Kidney (tissue), 14 donors: ENCODE results near the gene WASF2. TPM values are rescaled to one million over a fixed set of nuclear protein-coding genes. Genes with fewer than 3 reads are reported as not detected.

ENCODE experiments used
- DNase-seq, 5 donors: peaks; one replicate each; pipeline ENCODE4 v3.0.0-alpha.2; 2013 to 2020
- FAIRE-seq: peaks from 2 replicates; lab custom pipeline; 2012; peaks lifted over from hg19 to GRCh38; lab: Jason Lieb, UNC
- H3K27ac ChIP-seq, 2 donors: one replicate each; pipeline ENCODE4 v1.7.0; 2013; ENCODE audit warnings: low read depth in 2 of 2, low read length in 2 of 2, inconsistent platforms in 1 of 2
- H3K27me3 ChIP-seq: one replicate; pipeline ENCODE4 v1.7.1; 2013; ENCODE audit warnings: low read length, inconsistent platforms; ENCODE audit not compliant: control insufficient read depth, insufficient read depth
- H3K36me3 ChIP-seq, 3 donors: one replicate each; pipeline versions ENCODE4 v1.7.0 to v1.7.1; 2013; ENCODE audit warnings: low read length in 3 of 3, control low read depth in 1 of 3, inconsistent platforms in 1 of 3; ENCODE audit not compliant: insufficient read depth in 3 of 3, control insufficient read depth in 2 of 3
- H3K4me1 ChIP-seq, 3 donors: one replicate each; pipeline versions ENCODE4 v1.7.0 to v1.7.1; 2013; ENCODE audit warnings: low read length in 3 of 3, inconsistent platforms in 1 of 3, low read depth in 1 of 3; ENCODE audit not compliant: control insufficient read depth in 2 of 3, insufficient read depth in 2 of 3
- H3K4me3 ChIP-seq, 3 donors: one replicate each; pipeline versions ENCODE4 v1.7.0 to v1.8.1; 2013; ENCODE audit warnings: low read length in 3 of 3, control low read depth in 1 of 3, inconsistent platforms in 1 of 3
- H3K9ac ChIP-seq, 3 donors: one replicate each; pipeline versions ENCODE4 v1.7.0 to v1.7.1; 2013; ENCODE audit warnings: low read length in 3 of 3, control low read depth in 1 of 3, inconsistent platforms in 1 of 3
- H3K9me3 ChIP-seq, 3 donors: one replicate each; pipeline versions ENCODE4 v1.7.0 to v1.7.1; 2013; ENCODE audit warnings: low read length in 3 of 3, control low read depth in 1 of 3, inconsistent platforms in 1 of 3; ENCODE audit not compliant: control insufficient read depth in 2 of 3, insufficient read depth in 1 of 3
- intact Hi-C: fragments of 100-400 bp; cut with DNase I; formaldehyde crosslinking; loops from one replicate; pipeline ENCODE4 v1.11.1; 2022
- polyA plus RNA-seq: library from polyadenylated mRNA; stranded (reverse); fragments of 350-450 nt; fragmentation: Illumina TruSeq; extraction: RNeasy Lipid Tissue Mini Kit (QIAGEN cat#74804); gene quantifications from one replicate; pipeline ENCODE4 v1.2.3, GENCODE V29; 2014; ENCODE audit warnings: low read depth, low replicate concordance; ENCODE audit not compliant: insufficient read depth
- total RNA-seq: library from RNA; stranded (reverse); fragmentation: NEBNext Ultra II Directional; extraction: Animal tissue kit (Norgen Biotek cat#: 25700); gene quantifications from one replicate; pipeline ENCODE4 v1.2.1, GENCODE V29; 2021
- TF ChIP-seq, protein P1 (sequence below): IDR thresholded peaks from 3 replicates; pipeline ENCODE4 v1.5.1; 2012; ENCODE audit warnings: mild to moderate bottlenecking, moderate library complexity, borderline replicate concordance; ENCODE audit not compliant: insufficient read depth; ENCODE audit errors: extremely low read depth
- donor health status: control.
- donor health status: control.
- donor health status: control.
- donor health status: control.
- donor health status: control.
- donor health status: DM: yes; HTN: yes; CAD: no.
- donor health status: Normal renal cell carcinoma (clear cell type).

WASF2 gene
- total and polyA plus RNA-seq, 2 donors from 2014 or later: 23.9 to 159 TPM

GRCh38 chr1:27405074-27405473 is 84.9 kb downstream of the WASF2 start:
- TF ChIP-seq, protein P1, sequence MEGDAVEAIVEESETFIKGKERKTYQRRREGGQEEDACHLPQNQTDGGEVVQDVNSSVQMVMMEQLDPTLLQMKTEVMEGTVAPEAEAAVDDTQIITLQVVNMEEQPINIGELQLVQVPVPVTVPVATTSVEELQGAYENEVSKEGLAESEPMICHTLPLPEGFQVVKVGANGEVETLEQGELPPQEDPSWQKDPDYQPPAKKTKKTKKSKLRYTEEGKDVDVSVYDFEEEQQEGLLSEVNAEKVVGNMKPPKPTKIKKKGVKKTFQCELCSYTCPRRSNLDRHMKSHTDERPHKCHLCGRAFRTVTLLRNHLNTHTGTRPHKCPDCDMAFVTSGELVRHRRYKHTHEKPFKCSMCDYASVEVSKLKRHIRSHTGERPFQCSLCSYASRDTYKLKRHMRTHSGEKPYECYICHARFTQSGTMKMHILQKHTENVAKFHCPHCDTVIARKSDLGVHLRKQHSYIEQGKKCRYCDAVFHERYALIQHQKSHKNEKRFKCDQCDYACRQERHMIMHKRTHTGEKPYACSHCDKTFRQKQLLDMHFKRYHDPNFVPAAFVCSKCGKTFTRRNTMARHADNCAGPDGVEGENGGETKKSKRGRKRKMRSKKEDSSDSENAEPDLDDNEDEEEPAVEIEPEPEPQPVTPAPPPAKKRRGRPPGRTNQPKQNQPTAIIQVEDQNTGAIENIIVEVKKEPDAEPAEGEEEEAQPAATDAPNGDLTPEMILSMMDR: no peak
- intact Hi-C loops: no loop called here
- no peak overlapping the region for H3K4me3 ChIP-seq
- H3K27ac ChIP-seq: peak overlapping the region in 1 of 2 donors; percentile 33
- peaks cover 3 to 16% (median 14%) of the 10 kb centered on the region in 3 donors for H3K36me3 ChIP-seq
- FAIRE-seq: no peak
- peaks cover 6 to 21% (median 7%) of the 10 kb centered on the region in 3 donors for H3K4me1 ChIP-seq
- H3K9me3 ChIP-seq: no peaks in the 10 kb centered on the region
- DNase-seq: peak in 2 of 5 donors; percentile 52 to 82
- H3K27me3 ChIP-seq: no peaks in the 10 kb centered on the region
- H3K9ac ChIP-seq: no peak overlapping the region

- Histone ChIP-seq H3K4me3 (no peak overlapping the region), H3K9me3 (no peaks in the 10 kb centered on the region), H3K27ac (peak overlapping the region; percentile 35 to 69), H3K36me3 (peaks cover 3 to 14% (median 13%) of the 10 kb centered on the region in 3 donors), H3K27me3 (no peaks in the 10 kb centered on the region), H3K4me1 (peaks cover 6 to 24% (median 9%) of the 10 kb centered on the region in 3 donors), H3K9ac (no peak overlapping the region)
- TF ChIP-seq, protein P1: no peak
- intact Hi-C loops: no loop called here
- FAIRE-seq (no peak), DNase-seq (no peak)
These were observed 86.0 kb downstream of the WASF2 start for GRCh38 chr1:27403931-27404330.

DNA sequence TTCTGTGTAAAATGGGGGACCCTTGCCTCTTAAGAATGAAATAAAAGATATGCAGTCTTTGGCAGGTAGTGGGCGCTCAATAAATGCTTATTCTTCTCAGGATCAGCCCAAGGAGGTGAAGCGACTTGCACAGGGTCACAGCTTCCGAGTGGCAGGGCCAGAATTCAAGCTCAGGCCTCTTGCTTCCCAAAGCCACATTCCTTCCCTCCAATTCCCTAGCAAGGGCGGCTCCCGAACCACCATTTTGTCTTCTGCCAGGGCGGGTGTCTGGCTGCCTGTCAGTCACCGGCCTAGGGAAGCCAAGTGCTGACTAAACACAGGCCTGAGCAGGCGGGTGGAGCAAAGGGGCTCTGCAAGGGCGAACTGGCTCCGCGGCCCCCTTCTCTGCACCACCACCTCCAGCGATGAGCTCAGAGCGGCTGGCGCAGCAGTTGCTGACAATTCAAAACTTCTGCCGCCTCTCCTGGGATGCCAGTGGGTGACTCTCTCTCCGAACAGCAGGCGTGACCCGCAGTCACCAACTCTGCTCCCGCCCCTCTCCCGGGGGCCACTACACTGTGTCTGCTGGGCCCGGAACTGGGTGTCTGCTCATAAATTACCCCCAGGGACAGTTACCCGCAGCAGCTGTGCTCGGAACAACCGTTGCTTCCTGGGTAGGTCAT is 86.8 kb downstream of the WASF2 start:
- no peaks in the 10 kb centered on the region for H3K27me3 ChIP-seq
- H3K9ac ChIP-seq: no peak overlapping the region
- DNase-seq (peak; percentile 72 to 91 (median 84)), FAIRE-seq (no peak)
- peaks cover 6 to 24% (median 12%) of the 10 kb centered on the region in 3 donors for H3K4me1 ChIP-seq
- no peaks in the 10 kb centered on the region for H3K9me3 ChIP-seq
- intact Hi-C loops: no loop called here
- no peak overlapping the region for H3K4me3 ChIP-seq
- H3K27ac ChIP-seq: peak overlapping the region; percentile 35 to 69
- H3K36me3 ChIP-seq: peaks cover 3 to 10% (median 8%) of the 10 kb centered on the region in 3 donors
- TF ChIP-seq, protein P1: peak; percentile 10
